Motor neuron (in vitro differentiated cells): ENCODE measurements around the gene CLDN7. TPM values are rescaled to one million over a fixed set of nuclear protein-coding genes. Genes with fewer than 3 reads are reported as not detected.

ENCODE experiments used
- ATAC-seq, 8 experiments: fragments of 200-7000 bp; cut with Tn5 transposase; replicated peaks in 6 of 8; 2 replicates each; pipeline ENCODE4 v1.8.0; 2021; ENCODE audit warnings: mild to moderate bottlenecking in 8 of 8, moderate library complexity in 8 of 8
- H3K27ac ChIP-seq, 2 donors: fragments of 250-450 bp; sonication (Bioruptor Pico); 2 replicates each; pipeline ENCODE4 v1.9.0; 2021; ENCODE audit warnings: antibody characterized with exemption in 2 of 2, mild to moderate bottlenecking in 2 of 2, moderate library complexity in 1 of 2
- H3K4me1 ChIP-seq, 2 donors: fragments of 250-450 bp; sonication (Bioruptor Pico); replicated peaks in 1 of 2; 2 replicates each; pipeline ENCODE4 v1.6.1; 2021; ENCODE audit warnings: antibody characterized with exemption in 2 of 2, mild to moderate bottlenecking in 2 of 2, moderate library complexity in 1 of 2
- H3K4me3 ChIP-seq, 5 donors: fragments of 250-450 bp; sonication (Bioruptor Pico); 2 replicates each; pipeline ENCODE4 v1.9.0; 2021; ENCODE audit warnings: antibody characterized with exemption in 5 of 5, mild to moderate bottlenecking in 5 of 5, moderate library complexity in 4 of 5
- WGBS, 10 experiments: fragments of 450-650 bp; shearing (Covaris generic); methylation state at CpG; one replicate each; pipeline ENCODE4 v1.0.0; 2022; 5-methylcytosine and 5-hydroxymethylcytosine counted together
- in situ Hi-C, 9 experiments: fragments of 400-800 bp; cut with MboI; loops; one replicate each; pipeline ENCODE4 v1.15.0; 2021; ENCODE audit warnings: low sequenced_read_pairs in 9 of 9, low pct_unique_long_range_greater_than_20kb in 2 of 9; ENCODE audit not compliant: unreplicated experiment in 9 of 9
- total RNA-seq, 8 experiments: library from RNA; unstranded; fragments of 300-600 nt; gene quantifications; 2 replicates each; pipeline versions ENCODE4 v1.2.3 to v1.2.4, GENCODE V29; 2022

Gene CLDN7
- total RNA-seq, 8 experiments from 2014 or later, result 0.32 to 3.7 (median 0.99) TPM

DNA sequence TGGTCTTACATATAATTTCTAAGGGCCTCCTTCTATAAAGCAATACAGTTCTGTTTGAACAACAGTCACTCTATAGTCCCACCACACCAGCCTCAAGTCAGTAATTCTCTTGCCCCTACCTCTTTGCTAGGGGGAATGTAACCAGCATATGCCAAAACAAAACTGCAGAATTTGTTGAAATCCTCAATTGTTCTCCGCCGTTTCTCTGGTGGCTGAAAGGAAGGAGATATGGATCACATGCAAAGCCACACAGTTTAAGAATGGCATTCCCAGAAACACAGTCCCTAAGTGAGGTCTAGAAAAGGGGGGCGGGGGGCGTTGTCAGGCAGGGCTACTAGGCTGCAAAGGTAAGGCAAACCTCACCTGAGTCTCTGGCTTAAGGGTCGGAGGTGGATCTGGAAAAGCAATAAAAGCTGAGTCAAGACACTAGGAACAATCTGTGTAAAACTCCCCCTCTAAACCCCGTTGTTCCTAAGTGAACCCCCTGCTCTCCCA lies 25.0 kb downstream of the CLDN7 start:
- Histone ChIP-seq H3K4me1 (peaks cover 21 to 23% of the 10 kb centered on the region in 2 donors), H3K4me3 (peak overlapping the region; percentile 72 to 96 (median 84)), H3K27ac (peak overlapping the region; percentile 80 to 88)
- no peak for ATAC-seq
- WGBS, 10 experiments, result 37 to 81% (median 46%) methylated on average over 2 to 3 of the region's 6 CpGs; no CpG with 5 or more reads in 4 of the 10 experiments
- in situ Hi-C loops, result no loop called here

DNA sequence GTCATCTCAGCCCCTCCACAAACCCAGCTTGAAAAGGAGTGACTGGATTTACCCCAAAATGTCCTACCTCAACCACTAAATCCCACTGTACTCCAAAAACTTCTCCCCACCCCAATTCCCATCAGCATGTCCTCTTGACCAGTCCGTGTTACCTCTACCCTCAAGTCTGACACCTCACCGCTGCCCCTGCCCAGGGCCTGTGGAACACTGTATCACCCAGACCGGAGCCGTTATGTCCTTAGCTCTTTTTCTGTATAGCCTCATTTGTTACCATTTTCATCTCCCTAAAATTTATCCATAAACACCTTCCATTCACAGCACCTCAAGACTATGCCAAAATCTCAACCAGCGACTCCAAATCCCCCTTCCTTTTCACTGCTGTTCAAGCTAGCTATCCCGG lies 25.5 kb downstream of the CLDN7 start:
- peak overlapping the region in 1 of 5 donors; percentile 96 for H3K4me3 ChIP-seq

DNA sequence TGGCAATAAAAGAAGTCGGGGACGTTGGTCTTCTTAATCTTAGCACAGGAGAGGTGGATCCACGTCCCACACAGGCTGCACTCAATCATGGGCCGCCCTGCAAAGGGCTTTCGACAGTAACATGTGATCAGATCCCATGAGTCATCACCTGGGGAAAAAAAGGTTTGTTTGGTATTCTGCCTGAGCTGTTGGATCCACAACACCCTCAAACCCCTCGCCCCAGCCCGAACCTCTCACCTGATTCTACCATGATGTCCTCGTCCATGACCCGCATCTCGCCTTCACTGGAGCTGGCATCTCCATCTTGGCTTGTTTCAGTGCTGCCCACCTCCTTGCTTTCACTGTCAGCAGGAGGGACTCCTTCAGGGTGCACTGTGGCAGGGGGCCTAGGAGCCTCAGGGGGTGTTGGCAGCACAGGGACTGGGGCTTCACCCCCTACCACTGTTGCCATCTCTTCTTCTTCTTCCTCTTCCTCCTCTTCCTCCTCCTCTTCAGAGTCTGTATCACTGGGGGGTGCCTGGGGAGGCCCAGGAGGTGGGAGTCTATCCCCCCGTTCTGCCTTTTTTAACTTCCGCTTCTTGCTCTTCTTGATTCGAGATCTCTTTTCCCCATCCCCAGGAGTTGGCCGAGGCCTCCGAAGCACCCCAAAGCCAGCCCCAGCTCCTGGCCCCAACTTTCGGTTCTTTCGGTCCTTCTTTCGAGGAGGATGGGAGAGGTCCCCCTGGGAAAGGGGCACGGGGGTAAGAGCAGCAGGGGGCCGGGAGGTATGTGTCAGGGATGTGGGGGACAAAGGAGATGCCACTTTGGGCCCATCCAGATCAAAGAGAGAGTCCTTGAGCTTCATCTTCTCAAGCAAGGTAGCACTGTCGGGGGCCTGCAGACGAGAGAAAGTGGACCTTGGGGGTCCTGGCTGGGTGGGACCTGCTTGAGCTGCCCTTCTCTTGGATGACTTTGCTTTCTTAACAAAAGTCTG lies 26.3 kb downstream of the CLDN7 start:
- peaks cover 26 to 30% of the 10 kb centered on the region in 2 donors for H3K4me1 ChIP-seq
- WGBS, 10 experiments, result 40 to 100% (median 88%) methylated on average over 1 to 10 of the region's 22 CpGs; no CpG with 5 or more reads in 1 of the 10 experiments
- H3K27ac ChIP-seq, result no peak overlapping the region
- H3K4me3 ChIP-seq, result peak overlapping the region in 1 of 5 donors; percentile 3
- in situ Hi-C loops, result no loop called here
- no peak for ATAC-seq

More for the DNA sequence above, 25.5 kb downstream of the CLDN7 start:
- in situ Hi-C loops, result no loop called here
- ATAC-seq, result no peak
- 60 to 100% (median 84%) methylated on average over 1 to 6 of the region's 6 CpGs; no CpG with 5 or more reads in 1 of the 10 experiments for WGBS, 10 experiments
- Histone ChIP-seq H3K4me1 (peaks cover 26 to 28% of the 10 kb centered on the region in 2 donors), H3K27ac (no peak overlapping the region)

DNA sequence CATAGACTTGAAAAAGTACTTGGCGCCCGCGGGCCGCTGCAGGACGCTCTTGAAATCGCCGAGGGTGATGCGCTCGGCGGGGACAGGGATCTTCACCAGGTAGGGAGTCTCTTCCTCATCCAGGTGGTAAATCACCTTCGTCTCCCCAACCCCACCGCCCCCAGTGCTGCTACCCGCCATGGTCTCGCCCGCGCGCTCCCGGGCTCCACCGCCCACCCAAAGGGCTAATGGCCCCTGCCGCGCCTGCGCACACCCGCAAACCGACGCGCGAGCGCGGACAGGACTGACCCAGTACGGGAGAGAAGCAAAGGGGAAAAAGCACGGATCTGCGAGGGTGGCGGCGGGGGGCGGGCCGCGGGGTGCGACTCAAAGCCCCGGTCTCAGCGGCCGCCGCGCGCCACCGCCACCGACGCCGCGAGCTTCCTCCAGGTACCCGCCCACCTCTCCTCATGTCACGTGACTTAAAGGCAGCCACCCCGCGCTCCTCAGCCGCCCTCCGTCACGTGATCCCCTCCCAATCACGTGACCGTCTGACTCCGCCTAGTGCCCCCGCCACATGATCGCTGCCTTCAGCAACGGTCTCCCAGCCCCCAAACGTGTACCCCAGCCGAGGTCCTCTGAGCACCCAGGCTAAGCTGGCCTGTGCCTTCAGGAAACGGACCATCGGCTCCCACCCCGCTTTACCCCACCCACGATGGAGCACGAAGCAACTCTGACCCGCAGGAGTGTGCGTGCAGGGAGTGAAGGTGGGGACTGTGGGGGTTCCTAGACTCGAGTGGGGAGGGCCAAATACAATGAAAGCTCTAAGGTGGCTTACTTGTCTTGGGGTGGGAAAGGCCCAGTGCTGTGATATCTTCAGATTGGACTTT lies 28.0 kb downstream of the CLDN7 start, which contains the start of gene DVL2:
Gene DVL2, minus strand, starts transcription at position 435 of the 869 bp plus-strand sequence. Its CDS starts 255 bp downstream, at position 180.
- peak; percentile 28 to 75 (median 64) for ATAC-seq
- H3K4me1 ChIP-seq, result peaks cover 23% of the 10 kb centered on the region in 2 donors
- peak within 1 kb of the TSS; percentile 68 to 98 (median 81) for H3K4me3 ChIP-seq
- 0% methylated on average over 1 to 6 of the region's 72 CpGs; no CpG with 5 or more reads in 6 of the 10 experiments for WGBS, 10 experiments
- in situ Hi-C loops, result no loop called here
- H3K27ac ChIP-seq, result peak within 1 kb of the TSS; percentile 88 to 89

DNA sequence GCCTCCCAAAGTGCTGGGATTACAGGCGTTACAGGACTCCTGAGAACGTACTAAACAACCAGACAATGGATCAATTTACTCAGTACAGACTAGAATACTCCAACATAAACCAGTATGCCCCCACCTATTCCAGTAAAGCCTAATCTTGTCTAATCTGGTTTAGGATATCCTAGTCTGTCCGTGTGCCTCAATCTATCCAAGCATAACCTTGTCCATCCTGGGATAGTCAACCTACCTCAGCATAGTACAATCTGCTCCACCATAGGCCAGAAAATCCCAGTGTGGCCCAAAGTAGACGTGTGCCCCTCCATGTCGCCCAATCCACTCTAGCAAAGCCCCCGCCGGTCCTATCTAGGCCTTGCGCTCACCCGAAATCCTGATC lies 28.6 kb downstream of the CLDN7 start:
- H3K4me3 ChIP-seq, result peak overlapping the region; percentile 68 to 98 (median 81)
- in situ Hi-C loops, result no loop called here
- peak; percentile 5 to 21 (median 12) for ATAC-seq
- peaks cover 23% of the 10 kb centered on the region in 2 donors for H3K4me1 ChIP-seq
- peak overlapping the region; percentile 88 to 89 for H3K27ac ChIP-seq
- 0 to 20% (median 1%) methylated on average over 1 to 7 of the region's 9 CpGs; no CpG with 5 or more reads in 4 of the 10 experiments for WGBS, 10 experiments

DNA sequence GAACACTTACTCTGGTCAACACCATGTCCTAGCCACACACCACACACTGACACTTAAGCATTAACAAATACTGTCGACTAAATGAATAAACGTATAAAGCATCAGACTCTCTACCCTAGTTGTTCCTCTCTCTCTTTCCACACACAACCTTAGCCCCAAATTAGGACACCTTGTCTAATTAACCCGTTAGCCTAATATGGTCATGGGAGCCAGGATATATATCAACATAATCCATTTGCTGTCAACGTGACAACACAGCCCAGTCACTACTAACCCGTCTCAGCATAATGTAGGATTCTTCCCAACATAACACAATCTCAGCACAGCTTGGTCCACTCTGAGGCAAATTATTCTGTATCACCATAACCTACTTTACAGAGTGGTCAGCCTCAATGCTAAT lies 30.2 kb downstream of the CLDN7 start:
- Histone ChIP-seq H3K4me3 (peak overlapping the region in 3 of 5 donors; percentile 74 to 85 (median 81)), H3K27ac (no peak overlapping the region), H3K4me1 (peaks cover 20% of the 10 kb centered on the region in 2 donors)
- no peak for ATAC-seq
- in situ Hi-C loops, result no loop called here
- WGBS, 10 experiments, result 46 to 100% (median 80%) methylated on average over 1 to 5 of the region's 5 CpGs; no CpG with 5 or more reads in 3 of the 10 experiments

DNA sequence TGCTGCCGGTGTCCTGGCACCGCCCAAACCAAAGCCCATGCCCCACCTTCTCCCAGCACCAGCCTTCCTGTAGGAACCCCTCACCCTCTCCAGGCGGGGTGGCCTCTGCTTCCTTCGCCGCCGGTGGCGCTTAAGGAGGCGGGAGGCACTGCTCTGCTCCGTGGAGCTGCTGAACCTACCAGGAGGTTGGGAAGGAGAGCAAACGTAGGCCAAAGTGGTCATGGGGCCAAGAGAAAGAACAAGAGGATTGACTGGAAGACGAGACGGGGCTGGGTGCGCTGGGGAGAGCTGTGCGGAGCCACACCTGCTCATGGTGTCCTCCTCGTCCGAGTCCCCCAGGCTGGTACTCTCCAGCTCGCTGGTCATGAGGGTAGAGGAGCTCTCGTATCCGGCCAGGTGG lies 32.8 kb downstream of the CLDN7 start:
- Histone ChIP-seq H3K27ac (no peak overlapping the region), H3K4me3 (no peak overlapping the region), H3K4me1 (peaks cover 12 to 13% of the 10 kb centered on the region in 2 donors)
- no peak for ATAC-seq
- in situ Hi-C loops, result no loop called here
- no CpG with 5 or more reads among the region's 19 CpGs for WGBS, 10 experiments

DNA sequence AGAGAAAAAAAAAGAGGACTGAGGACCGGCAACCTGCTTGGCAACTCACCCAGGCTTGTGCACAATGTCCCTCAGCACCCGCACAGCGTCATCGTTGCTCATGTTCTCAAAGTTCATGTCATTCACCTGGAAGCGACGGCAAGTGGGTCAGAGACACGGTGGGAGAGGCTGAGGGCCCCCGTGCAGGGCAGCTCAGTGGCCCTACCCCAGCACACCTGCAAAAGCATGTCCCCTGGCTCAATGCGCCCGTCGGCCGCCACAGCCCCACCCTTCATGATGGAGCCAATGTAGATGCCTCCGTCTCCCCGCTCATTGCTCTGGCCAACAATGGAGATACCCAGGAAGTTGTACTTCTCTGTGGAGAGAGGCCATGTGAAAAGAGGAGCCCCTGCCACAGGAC lies 33.4 kb downstream of the CLDN7 start:
- WGBS, 10 experiments, result 75 to 100% (median 99%) methylated on average over 1 to 6 of the region's 14 CpGs; no CpG with 5 or more reads in 2 of the 10 experiments
- Histone ChIP-seq H3K4me1 (peaks cover 12 to 13% of the 10 kb centered on the region in 2 donors), H3K4me3 (no peak overlapping the region), H3K27ac (no peak overlapping the region)
- no peak for ATAC-seq
- in situ Hi-C loops, result no loop called here

DNA sequence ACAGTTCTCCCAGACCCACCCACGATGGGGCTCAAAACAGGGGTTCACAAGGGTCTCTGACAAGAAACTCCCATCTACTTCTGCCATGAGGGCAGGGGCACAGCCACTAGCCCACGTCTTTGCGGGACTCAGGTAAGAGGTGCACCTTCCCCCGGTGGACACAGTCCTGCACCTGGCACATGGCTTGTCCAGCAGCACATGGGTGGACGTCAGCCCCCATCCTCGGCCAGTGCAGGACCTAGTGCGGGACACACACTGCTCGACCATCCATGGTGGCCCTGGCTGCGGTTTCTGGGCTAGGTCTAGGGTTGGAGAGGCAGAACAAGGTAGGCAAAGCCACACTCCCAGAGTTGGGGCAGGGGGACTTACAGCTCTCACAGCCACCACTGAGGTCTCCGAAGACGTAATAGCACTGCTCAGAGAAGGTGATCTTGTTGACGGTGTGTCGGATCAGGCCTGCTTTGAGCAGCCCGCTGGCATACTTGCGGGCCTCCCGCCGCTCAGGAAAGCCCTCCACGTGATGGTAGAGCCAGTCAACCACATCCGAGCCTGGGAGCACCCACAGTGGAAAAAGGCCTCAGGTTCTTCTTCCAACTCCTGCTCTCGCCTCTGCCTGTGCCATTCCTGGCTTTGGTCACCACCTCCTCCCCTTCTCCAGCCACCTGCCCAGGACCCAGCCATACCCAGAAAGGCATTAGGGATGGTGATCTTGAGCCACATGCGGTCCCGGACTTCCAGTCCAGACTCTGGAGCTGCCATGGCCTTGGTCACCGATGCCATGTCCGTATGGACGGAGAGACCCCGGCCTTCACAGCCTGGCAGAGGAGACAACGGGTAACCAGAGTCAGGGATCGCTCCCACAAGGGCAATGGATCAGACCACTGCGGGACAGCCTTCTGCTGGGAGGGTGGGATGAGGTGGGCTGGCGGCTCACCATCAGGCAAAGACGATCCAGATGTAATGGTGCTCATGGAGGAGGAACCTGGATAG lies 35.3 kb downstream of the CLDN7 start:
- ATAC-seq, result no peak
- Histone ChIP-seq H3K4me1 (peaks cover 2 to 4% of the 10 kb centered on the region in 2 donors), H3K27ac (no peak overlapping the region), H3K4me3 (no peak overlapping the region)
- in situ Hi-C loops, result no loop called here
- 73 to 100% (median 93%) methylated on average over 2 to 10 of the region's 31 CpGs; no CpG with 5 or more reads in 4 of the 10 experiments for WGBS, 10 experiments

DNA sequence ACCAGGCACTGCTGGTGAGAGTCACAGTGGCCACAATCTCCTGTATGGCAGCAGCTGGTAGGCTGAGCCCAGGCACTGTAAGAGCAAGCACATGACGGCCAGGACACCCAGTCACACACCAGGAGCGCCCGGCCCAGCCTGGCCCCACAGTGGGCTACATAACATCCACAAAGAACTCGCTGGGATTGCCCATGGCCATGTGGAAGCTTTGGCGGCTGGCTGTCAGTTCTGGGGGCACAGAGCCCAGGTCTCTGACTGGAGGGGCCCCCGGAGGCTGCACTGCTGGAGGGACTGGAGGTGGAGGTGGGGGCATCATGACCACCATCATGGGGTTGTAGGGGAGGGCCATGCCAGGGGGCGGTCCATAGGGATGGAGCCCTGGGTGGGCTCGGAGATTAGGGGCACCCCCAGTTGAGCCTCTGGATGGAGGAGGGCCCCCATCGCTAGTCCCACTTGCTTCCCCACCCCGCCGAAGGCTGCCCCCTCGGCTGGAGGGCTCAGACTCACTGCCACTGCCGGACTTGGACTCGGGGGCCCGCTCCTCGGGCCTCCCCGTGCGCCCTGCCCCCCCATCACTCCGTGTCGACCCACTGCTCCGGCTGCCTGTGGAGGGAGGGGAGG lies 36.5 kb downstream of the CLDN7 start:
- no peak overlapping the region for H3K27ac ChIP-seq

DNA sequence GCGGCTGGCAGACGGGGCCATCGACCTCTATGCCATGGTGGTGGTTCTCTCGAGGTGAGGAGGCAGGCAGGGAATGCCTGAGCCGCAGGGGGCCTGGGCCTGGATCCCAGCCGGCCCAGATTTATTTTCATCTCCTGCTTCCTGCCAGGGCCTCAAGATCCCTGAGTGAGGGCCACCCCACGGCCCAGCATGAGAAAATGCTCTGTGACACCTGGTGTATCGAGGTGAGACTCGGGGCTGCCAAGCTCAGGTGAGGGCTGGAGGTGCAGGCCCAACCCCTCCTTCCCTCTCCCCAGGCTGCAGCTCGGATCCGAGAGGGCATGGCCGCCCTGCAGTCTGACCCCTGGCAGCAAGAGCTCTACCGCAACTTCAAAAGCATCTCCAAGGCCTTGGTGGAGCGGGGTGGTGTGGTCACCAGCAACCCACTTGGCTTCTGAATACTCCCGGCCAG lies 37.6 kb downstream of the CLDN7 start:
- Histone ChIP-seq H3K4me1 (peaks cover 7 to 8% of the 10 kb centered on the region in 2 donors), H3K27ac (no peak overlapping the region), H3K4me3 (no peak overlapping the region)
- in situ Hi-C loops, result no loop called here
- ATAC-seq, result no peak
- 100% methylated on average over 1 of the region's 15 CpGs; no CpG with 5 or more reads in 8 of the 10 experiments for WGBS, 10 experiments

More for the DNA sequence above, 36.5 kb downstream of the CLDN7 start:
- Histone ChIP-seq H3K4me3 (no peak overlapping the region), H3K4me1 (peaks cover 1 to 3% of the 10 kb centered on the region in 2 donors)
- in situ Hi-C loops, result no loop called here
- 93 to 100% (median 96%) methylated on average over 3 to 5 of the region's 21 CpGs; no CpG with 5 or more reads in 7 of the 10 experiments for WGBS, 10 experiments
- ATAC-seq, result peak in 4 of 8 experiments; percentile 3 to 11 (median 4)
